ENCODE data around the gene SUPV3L1.
"Not testable (repeated sequence)": the region's sequence is repeated elsewhere in the genome, so short reads cannot be mapped to it uniquely, and the experiment has no call there.

Gene SUPV3L1

GRCh38 chr10:69230128-69230527 is 50.1 kb downstream of the SUPV3L1 start:
- DNase-seq (ENCODE audit: low read depth in 2 of 2): no peak

- no peak for DNase-seq (ENCODE audit: low read depth in 2 of 2)
Observed at GRCh38 chr10:69232252-69232651, 52.2 kb downstream of the SUPV3L1 start.

DNA sequence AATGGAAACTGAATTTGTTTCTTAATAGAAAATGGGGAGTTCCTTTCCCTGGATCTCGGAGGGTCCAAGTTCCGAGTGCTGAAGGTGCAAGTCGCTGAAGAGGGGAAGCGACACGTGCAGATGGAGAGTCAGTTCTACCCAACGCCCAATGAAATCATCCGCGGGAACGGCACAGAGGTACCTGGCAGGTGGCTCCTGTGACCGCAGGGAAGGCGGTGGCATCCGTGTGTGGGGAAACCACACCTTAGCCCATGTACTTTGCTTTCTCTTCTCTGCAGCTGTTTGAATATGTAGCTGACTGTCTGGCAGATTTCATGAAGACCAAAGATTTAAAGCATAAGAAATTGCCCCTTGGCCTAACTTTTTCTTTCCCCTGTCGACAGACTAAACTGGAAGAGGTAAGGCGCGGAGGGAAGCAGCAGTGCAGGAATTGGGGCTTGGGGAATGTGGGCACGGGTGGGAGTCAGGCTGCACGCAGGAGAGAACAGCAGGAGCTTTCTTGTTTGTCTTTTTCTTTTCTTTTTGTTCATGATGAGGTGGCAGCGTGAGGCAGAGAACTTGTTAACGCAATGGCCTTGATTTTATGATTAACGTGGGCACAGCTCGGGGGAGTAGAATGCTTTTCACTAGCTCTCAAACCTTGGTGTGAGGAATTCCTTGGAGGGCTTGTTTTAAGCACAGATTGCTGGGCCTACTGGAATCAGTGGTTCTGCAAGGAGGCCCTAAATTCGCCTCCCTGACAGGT is 52.9 kb downstream of the SUPV3L1 start:
- DNase-seq (ENCODE audit: low read depth in 2 of 2): no peak

GRCh38 chr10:69234447-69234846 is 54.4 kb downstream of the SUPV3L1 start:
- DNase-seq (ENCODE audit: low read depth in 2 of 2): no peak

DNA sequence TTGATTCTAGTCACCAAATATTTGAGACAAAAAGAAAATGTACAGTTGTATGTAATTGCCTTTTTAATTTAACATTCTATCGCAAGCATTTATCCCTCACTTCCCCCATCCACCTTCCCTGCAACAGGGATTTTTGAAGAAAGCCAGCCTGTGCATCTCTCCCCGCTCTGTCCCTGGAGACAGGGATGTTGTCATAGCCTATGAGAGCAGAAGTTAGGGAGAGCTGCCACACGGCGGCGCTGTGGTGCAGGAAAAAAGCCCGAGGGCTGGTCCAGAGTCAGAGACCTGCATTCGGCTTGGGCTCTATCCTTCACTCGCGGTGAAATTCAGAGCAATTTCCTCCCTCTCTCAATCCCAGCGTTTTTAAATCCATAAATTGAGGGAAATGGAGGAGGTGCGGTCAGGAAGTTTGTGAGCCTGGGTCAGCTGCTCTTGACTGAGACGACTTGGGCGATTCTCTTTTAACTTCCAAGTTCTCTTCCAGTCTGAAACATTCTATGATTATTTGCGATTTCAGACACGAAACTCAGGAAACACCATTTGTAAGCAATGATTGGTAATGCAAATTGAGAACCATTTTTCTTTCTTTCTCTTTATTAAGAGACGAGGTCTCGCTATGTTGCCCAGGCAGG is 57.6 kb downstream of the SUPV3L1 start:
- peak; percentile 77 to 82 for DNase-seq (ENCODE audit: low read depth in 2 of 2)

DNA sequence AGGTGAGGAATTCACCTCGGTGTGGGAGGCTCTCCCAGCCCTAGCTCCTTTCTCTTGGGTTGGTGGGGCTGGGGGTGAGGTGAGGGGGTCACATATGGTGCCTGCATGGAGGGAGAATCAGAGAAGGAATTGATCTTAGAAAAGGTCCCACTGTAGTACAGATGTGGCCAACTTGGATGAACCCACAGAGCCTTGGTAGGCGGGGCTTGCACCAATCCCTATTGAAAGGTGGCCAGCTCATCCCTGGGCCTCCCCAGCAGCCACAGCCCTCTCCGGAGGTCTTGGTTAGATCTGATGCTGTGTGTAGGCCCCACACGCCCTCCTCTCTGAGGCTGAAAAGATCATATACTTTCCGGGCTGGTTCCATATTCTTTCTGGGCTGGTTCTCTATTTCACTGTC is 59.1 kb downstream of the SUPV3L1 start:
- no peak for DNase-seq (ENCODE audit: low read depth in 2 of 2)

DNA sequence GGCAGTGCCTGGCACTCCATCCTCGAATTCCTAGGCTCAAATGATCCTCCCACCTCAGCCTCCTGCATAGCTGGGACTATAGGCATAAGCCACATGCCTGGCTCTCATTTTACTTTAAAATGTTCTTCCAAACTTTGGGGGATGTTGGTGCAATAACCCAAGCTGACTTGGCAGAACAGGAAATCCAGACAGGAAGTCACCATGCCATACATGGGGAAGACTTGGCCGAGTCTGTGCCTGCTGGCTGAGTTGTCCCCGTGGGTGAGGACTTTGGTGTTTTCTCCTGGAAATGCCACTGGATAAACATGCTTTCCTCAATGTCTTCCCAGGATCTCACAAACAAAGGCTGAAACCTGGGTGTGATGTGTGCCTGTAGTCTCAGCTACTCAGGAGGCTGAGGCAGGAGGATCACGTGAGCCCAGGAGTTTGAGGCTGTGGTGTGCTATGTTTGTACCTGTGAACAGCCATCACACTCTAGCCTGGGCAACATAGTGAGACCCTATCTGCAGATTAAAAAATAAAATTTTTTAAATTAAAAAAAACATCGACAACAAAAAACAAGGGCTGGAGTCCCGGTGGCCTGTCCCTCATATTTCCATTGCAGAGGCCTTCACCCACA is 59.9 kb downstream of the SUPV3L1 start:
- no peak for DNase-seq (ENCODE audit: low read depth in 2 of 2)

DNA sequence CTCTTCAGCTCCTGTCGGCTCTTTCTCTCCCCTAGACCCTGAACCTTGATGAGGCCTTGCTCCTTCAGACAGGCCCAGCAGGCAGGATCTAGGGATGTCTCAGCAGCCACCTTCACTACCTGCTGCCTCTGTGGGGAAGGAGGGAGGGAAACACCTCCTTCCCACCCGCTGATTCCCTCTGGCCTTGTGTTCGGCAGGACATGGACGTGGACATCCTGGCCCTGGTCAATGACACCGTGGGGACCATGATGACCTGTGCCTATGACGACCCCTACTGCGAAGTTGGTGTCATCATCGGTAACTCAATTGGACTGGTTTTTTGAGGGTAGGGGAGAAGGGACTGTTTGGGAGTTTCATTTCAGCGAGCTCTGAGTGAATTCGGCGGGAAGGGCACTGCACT is 60.4 kb downstream of the SUPV3L1 start:
- no peak for DNase-seq (ENCODE audit: low read depth in 2 of 2)

- DNase-seq (ENCODE audit: low read depth in 2 of 2): no peak
Observed at GRCh38 chr10:69241575-69241974, 61.5 kb downstream of the SUPV3L1 start.

DNA sequence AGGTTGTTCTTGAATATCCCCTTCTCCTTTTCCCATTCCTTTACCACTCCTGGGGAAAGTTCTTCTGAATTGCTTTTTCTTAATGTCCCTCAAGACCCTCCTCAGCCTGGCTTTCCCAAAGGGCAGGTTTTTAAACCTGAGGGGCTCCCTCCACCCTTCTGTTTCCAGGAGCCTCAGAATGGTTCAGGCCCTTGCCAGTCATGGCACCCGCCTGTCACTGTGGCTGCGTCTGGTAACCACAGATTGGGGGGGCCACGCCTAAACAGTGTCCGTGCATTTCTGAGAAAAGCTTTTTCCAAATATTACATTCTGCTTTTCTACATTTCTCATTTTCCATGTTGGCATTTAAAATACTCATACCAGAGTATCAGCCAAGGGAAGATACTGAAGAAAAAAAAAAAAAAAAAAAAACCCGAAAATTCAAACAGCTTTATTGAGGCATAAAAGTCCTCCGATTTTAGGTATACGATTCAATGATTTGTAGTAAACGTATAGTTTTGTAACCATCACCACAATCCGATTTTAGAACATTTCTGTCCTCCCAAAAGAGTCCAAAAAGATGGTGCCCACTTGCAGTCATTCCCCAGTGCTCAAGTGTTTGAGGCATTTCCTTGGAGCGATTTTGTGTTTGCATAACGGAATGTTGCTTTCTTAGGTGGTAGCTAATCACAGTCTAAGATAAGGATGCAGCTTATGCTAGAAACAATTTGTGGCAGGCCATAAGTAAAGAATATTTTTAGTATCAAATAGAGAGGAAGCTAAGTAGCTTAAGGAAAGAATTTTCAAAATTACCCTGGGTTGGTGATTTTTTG is 62.2 kb downstream of the SUPV3L1 start:
- no peak for DNase-seq (ENCODE audit: low read depth in 2 of 2)

DNA sequence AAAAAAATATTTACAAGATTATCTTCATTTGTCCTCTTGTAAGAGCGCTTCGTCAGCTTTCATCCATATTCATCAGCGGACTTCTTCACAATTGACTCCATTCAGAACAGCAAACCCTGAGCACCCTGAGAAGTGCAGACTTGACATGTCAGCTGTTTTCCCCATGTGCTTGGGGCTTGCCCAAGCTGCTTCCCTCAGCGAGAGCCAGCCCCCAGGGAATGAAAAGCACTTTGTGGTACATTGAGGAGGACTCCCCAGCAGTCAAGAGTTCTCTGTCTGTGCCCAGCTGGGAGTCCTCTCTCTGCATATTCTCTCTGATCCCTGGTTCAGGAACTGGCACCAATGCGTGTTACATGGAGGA is 62.8 kb downstream of the SUPV3L1 start:
- DNase-seq (ENCODE audit: low read depth in 2 of 2): no peak

- no peak for DNase-seq (ENCODE audit: low read depth in 2 of 2)
Observed at GRCh38 chr10:69243817-69244216, 63.8 kb downstream of the SUPV3L1 start.

- no peak for DNase-seq (ENCODE audit: low read depth in 2 of 2)
Observed at GRCh38 chr10:69246036-69246435, 66.0 kb downstream of the SUPV3L1 start.

DNA sequence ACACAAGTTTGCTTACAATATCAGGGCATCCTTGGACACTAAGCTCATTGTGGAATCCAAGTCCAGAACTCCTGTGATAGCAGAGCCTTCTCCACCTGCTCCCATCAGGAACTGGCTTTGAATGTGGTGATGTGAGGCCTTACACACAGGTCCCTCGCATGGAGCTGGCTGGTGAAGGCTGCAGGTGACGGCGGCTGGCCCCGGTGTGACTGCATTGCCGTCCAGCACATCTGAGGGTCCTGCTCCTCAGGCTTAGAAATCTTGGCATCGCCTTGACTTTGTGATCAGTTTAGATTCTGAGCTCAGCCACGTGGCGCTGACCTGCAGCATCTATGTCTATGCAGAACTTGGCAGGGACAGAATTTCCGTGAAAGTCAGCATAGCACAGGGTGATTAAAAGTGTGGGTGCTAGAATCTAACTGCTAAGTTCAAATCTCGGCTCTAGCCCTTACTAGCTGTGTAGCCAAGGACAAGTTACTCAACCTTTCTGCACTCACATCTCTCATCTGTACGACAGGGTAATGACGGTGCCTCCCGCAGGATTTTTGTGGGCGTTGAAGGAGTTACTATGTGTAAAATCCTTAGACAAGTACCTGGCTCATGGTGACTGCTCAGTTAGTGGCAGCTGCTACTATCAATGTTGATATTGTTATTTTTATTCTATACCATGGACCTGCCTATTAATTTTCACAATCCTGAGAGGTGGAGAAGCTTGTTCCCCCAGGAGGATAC is 66.7 kb downstream of the SUPV3L1 start:
- no peak for DNase-seq (ENCODE audit: low read depth in 2 of 2)

DNA sequence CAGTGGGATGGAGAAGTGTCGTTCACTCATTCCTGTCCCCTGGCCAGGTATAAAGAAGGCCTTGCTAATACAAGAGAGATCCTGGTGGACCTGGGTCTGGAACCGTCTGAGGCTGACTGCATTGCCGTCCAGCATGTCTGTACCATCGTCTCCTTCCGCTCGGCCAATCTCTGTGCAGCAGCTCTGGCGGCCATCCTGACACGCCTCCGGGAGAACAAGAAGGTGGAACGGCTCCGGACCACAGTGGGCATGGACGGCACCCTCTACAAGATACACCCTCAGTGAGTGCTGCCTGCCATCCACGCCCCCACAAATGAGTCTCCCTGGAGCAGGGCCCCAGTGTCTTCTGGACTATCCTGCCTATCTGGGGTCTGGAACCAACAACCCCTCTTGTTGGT is 67.3 kb downstream of the SUPV3L1 start:
- no peak for DNase-seq (ENCODE audit: low read depth in 2 of 2)

DNA sequence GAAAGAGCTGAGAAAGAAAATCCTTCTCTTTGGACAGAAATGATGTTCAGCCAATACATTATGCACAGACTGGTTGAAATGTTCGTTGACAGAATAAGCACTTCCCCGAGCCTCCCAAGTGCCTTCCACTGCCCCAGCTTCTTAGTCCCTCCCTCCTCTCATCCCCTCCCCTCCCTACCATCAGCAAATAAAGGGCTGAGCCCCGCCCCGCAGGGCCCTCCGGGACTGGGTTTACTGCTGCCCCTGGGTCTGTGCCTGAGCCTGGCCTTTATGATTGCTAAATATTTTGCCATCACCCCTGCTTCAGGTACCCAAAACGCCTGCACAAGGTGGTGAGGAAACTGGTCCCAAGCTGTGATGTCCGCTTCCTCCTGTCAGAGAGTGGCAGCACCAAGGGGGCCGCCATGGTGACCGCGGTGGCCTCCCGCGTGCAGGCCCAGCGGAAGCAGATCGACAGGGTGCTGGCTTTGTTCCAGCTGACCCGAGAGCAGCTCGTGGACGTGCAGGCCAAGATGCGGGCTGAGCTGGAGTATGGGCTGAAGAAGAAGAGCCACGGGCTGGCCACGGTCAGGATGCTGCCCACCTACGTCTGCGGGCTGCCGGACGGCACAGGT is 68.2 kb downstream of the SUPV3L1 start:
- no peak for DNase-seq (ENCODE audit: low read depth in 2 of 2)

DNA sequence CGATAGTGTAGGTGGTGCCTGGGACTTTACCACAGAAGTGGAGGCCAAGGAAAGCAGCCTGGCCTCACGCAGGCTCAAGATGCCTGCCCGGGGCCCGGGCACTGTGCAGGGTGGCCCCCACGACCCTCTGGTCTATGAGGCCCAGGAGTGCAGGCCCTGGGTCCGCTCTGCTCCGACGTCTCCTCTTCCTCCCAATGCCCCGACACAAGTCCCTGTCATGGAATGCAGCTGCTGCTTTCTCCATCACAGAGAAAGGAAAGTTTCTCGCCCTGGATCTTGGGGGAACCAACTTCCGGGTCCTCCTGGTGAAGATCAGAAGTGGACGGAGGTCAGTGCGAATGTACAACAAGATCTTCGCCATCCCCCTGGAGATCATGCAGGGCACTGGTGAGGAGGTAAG is 70.0 kb downstream of the SUPV3L1 start:
- no peak for DNase-seq (ENCODE audit: low read depth in 2 of 2)

DNA sequence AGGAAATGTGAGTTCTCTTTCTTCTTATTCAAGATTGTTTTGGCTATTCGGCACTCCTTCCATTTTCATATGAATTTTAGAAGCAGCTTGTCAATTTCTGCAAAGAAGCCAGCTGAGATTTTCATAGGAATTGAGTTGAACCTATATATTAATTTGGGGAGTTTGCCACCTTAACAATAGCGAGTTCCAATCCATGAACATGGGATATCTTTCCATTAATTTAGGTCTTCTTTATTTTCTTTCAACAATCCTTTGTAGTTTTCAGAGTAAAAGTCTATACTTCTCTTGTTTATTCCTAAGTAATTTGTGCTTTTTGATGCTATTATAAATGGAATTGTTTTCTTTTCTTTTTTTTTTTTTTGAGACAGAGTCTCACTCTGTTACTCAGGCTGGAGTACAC is 71.4 kb downstream of the SUPV3L1 start:
- not testable (repeated sequence) for DNase-seq (ENCODE audit: low read depth in 2 of 2)

DNA sequence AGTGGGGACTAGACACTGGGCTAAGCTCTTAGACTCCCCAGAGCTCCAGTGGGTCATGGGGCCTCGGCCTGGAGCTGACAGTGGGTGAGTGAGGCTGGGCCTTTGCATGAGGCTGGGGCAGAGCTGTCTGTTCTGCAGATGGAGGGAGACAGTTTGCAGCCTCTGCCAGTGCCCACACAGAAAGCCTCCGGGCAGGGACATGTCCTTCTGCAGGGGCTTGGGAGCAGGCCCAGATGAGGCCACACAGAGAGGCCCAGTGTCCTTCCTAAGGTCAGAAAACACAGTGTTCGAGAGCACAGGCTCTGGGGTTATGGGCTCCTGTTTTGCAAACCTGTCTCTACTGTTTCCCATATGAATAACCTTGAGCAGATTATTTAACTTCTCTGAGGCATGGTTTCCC is 73.1 kb downstream of the SUPV3L1 start:
- DNase-seq (ENCODE audit: low read depth in 2 of 2): no peak

GRCh38 chr10:69254877-69255276 is 74.8 kb downstream of the SUPV3L1 start:
- no peak for DNase-seq (ENCODE audit: low read depth in 2 of 2)

All from stimulated activated CD8-positive, alpha-beta memory T cell treated with anti-CD3 and anti-CD28 coated beads, Interleukin-7, amount 100 ng/mL, for 1 hour (primary cell).